ENCODE data around the gene DSCAM.
"Not testable (repeated sequence)": the region's sequence is repeated elsewhere in the genome, so short reads cannot be mapped to it uniquely, and the experiment has no call there.

DSCAM gene

GRCh38 chr21:40379881-40380810 lies 466.8 kb downstream of the DSCAM start:
- DNase-seq (ENCODE audit: low read depth): no peak

DNA sequence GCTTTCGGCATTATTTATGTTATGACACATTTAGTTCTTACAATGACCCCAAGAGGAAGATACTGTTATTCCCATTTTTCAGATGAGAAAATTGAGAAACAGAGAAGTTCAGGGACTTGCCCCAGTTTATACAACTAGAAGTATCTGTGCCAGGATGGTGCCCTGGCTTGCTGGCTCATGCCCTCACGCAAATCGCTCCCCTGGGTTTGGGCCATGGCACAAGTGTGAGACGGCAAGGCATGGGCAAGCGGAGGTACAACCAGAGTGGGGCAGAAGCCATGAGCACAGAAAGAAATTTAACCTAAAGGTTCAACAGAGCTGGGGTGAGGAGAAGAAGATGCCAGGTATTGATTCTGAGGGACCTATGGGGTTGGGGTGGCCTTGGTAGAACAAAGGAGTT lies 469.8 kb downstream of the DSCAM start:
- no peak for DNase-seq (ENCODE audit: low read depth)

GRCh38 chr21:40373761-40374160 lies 473.2 kb downstream of the DSCAM start:
- DNase-seq (ENCODE audit: low read depth): no peak

DNA sequence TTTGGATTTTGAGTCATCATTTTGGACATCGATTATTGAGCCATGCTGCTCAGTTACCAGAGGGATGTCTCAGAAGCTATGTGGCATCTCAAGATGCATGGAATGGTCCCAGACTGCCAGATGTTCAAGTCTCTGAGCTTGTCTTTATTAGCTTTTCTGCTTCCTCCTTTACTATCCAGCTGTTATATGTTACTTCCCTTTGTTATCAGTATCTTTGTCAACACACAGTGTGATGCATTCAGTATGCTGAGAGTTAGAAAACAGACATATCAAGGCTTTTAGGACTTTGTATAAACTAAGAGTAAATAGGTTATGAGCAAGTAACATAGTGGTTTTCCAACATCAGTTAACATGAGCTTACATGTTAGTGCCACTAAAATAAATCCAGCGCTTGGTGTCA lies 474.5 kb downstream of the DSCAM start:
- DNase-seq (ENCODE audit: low read depth): no peak

DNA sequence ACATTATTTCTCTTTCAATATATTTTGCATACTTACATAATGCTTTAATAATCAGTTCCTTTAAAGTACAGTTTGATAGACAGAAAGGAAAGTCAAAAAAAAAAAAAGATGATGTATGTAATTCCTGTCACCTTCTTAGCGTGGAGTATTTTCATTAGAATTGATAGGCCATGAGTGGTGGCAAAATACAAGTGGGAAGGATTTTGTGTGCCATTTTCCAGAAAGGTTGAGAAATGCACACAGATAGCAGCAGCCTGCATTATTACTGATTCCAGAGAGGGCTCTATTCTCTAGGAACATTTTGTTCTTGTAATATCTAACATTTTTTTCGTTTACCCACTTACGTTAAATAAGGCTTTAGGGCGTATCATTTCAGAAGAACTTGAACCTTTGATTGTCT lies 475.6 kb downstream of the DSCAM start:
- no peak for DNase-seq (ENCODE audit: low read depth)

DNA sequence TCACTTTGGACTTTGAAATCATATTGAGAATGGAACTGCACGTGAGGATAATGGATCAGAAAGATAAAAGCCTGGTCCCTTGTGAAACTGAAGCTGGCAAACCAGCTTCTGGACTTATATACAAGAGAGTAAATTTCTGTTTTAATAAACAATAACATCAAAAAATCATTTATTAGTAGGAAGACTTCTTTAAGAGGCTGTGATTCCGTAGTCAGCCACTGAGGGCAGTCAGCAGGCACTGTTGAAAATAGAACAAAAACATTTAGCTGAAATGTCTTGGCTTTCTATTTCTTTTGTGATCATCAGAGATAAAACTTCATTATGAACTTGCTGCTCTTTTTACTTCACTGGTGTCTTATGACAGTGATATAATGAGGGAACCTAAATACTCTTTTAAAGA lies 490.3 kb downstream of the DSCAM start:
- DNase-seq (ENCODE audit: low read depth): no peak

GRCh38 chr21:40355076-40355475 lies 491.9 kb downstream of the DSCAM start:
- no peak for DNase-seq (ENCODE audit: low read depth)

DNA sequence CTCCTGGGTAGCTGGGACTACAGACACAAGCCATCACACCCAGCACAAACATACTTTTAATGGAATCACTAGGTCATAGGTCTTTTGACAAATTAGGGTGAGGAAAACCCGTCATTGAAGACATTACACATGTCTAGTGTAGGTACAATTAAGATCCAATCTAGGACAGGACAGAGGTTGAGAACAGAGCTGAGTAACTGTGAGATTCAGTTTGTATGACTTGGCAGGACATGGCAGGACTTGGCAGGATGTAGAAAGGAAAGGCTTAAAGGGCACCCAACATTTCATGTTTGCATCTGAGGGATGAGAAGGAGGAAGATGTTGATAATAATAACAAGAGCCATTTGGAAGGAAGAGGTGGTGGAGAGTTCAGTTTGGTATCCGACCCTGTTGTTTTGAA lies 496.0 kb downstream of the DSCAM start:
- DNase-seq (ENCODE audit: low read depth): no peak

GRCh38 chr21:40349591-40349990 lies 497.4 kb downstream of the DSCAM start:
- no peak for DNase-seq (ENCODE audit: low read depth)

- DNase-seq (ENCODE audit: low read depth): no peak
Observed at GRCh38 chr21:40345711-40346321, 501.1 kb downstream of the DSCAM start.

- no peak for DNase-seq (ENCODE audit: low read depth)
Observed at GRCh38 chr21:40340357-40340756, 506.6 kb downstream of the DSCAM start.

DNA sequence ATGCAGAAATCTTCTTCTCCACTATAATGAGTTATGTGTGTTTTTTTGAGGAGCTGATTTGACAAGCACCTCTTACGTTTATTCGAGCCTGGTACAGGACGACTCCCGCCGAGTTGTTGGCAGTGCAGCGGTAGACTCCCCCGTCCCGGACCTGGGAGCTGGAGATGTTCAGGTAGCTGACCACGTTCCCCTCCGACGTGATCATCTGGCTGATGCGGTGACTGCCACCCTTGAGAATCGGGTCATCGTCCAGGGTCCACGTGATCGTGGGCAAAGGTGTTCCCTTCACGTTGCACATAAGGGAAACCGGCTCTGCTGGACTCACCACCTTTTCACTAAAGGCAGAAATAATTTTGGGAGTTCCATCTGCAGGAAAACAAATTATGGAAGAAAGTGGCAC lies 507.9 kb downstream of the DSCAM start:
- DNase-seq (ENCODE audit: low read depth): no peak

DNA sequence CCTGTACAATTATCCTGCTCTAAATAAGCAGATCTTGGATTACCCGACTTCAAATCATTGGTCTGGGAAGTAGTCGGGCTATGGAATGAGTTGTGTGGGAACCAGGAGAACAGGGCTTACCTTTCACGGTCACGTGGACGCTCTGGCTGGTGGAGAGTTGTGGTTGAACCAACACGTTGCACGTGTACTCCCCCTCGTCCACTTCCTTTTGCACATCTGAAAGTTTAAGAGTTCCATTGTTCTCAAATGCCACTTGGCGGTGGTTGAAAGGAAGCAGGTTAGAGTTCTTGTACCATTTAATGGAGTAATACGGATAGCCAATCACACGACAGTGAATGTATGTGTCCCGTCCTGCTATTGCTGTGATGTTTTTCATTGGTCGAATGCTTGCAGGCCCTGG lies 509.0 kb downstream of the DSCAM start:
- no peak for DNase-seq (ENCODE audit: low read depth)

DNA sequence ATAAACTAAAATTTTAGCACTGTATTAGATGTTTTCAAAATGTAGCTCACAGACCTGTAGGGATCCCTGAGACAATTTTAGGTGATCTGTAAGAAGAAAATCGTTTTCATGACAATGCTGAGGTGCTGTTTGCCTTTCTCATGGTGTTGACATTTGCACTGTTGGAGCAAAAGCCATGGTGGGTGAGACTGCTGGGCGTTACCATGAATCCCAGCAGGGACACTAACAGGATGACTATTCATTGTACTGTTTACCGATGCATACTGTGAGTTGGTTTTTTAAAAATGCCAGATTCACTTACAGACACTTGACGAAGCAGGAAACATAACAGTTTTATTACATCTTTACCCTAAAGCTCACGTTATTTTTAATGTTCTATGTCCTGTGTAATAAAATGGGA lies 511.3 kb downstream of the DSCAM start:
- no peak for DNase-seq (ENCODE audit: low read depth)

DNA sequence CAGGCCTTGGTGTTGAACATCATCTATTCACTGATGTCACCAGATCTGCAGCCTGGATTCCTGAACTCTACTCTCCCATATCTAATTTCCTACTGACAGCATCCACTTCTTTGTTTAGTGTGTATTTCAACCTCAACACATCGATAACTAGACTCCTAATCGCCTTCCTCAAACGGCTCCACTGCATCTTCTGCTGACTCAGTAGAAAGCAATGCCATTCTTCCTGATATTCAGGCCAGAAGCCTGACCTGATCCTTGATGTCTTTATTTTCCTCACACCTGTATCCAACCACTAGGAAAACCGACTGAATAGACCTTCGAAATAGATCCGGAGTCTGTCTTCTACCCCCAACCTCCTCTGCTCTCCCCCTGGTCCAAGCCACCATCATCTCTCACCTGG lies 512.8 kb downstream of the DSCAM start:
- no peak for DNase-seq (ENCODE audit: low read depth)

DNA sequence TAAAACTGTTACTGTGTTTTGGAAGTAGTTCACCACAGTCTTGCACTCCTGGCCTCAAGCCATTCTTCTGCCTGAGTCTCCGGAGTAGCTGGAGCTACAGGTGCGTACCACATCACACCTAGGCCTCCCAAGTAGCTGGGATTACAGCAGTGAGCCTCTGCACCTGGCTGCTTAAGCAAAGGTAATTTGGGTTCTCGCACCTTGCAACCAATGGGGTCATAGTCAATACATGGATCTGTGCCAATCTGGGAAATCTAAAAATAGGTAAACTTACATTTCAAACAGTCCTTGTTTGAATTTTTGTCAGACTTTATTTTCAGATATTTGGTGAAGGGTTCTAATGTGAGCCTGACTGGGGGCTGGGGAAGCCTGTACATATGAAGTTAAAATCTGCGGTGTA lies 513.2 kb downstream of the DSCAM start:
- no peak for DNase-seq (ENCODE audit: low read depth)

DNA sequence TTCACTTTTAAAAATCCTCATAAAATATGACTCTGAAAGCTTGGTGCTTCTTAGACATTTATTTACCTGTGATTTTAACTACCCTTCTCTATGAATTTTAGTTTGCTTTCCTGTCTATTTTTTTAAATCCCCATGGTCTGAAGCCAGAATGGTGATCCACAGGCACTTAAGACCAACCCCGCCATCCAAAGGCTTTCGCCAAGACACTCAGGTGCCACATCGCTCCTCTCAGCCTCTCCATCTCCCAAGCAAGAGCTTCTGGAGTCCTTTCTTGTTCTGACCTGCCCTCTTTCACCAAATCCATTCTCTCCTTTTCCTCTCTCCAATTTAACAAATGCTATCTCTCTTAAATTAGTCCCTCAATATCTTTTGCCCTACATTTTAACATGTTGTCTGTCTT lies 515.2 kb downstream of the DSCAM start:
- DNase-seq (ENCODE audit: low read depth): no peak

GRCh38 chr21:40331172-40331571 lies 515.8 kb downstream of the DSCAM start:
- no peak for DNase-seq (ENCODE audit: low read depth)

GRCh38 chr21:40324389-40324788 lies 522.6 kb downstream of the DSCAM start:
- DNase-seq (ENCODE audit: low read depth): no peak

DNA sequence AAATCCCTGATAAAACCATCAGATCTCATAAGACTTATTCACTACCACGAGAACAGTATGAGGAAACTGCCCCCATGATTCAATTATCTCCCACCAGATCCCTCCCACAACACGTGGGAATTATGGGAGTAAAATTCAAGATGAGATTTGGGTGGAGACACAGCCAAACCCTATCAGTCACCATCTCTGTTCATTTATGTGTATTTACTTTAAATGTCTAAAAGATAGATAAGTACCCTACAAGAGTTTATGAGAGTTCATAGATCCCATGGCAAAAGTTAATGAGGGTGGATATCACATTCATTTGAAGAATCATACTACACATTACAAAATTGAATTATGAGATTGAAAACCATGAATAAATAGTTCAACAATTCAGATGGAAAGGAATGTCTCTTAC lies 526.2 kb downstream of the DSCAM start:
- DNase-seq (ENCODE audit: low read depth): not testable (repeated sequence)

DNA sequence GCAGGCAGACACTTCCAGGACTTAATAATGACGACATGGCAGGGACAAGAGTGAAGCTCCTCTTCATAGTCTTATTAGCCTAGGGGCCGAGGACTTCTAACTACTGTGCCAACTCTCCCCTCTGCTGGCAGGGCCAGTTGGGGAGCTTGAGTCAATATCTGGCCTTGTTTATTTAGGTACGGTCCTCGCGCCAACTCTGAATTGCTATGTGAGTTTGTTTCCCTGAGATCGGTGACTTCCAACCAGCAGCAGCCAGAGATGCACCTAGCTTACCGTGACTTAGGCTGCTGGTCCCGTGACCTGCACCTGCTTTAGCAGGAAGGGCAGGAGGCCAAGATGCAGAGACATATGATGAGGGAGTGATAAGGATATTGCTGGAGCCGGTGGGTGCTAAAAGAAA lies 528.6 kb downstream of the DSCAM start:
- no peak for DNase-seq (ENCODE audit: low read depth)

DNA sequence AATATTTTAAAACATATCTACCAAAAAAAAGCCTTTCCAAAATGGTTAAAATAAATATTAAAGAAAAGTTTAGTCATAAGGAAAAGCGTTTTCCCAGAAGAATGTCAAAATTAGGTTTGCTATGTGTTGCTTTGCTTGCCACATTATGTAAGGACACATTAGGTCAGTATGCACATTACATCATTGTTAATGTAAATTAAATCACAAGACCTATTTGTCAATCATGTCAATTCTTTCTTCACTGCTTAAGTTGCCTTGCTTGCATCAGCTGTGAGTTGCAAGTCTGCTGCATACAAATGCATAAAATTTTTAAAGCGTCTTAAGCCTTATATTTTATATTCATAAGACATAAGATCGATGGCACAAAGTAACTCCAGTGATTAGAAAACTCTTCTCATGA lies 530.9 kb downstream of the DSCAM start:
- no peak for DNase-seq (ENCODE audit: low read depth)

- DNase-seq (ENCODE audit: low read depth): no peak
Observed at GRCh38 chr21:40315626-40316025, 531.3 kb downstream of the DSCAM start.

DNA sequence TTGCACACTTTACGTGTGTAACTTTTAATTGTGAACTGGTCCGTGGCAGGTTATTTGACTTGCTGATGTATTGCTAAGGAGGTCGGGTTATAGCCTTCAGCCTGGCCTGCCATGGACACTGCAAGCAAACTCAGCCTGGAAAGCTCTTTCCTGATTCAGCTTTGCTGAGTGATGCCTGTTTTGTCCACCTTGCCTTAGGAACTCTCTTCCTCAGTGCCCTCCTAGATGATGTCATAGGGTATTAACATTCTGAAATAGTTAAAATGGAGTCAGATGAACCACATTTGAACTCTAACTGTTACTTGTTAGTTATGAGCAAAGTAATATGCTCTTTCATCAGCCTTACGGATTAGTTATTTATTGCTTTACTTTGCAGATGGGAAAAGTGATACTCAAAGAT lies 533.7 kb downstream of the DSCAM start:
- DNase-seq (ENCODE audit: low read depth): no peak
